Mesothelial cell of epicardium (in vitro differentiated cells): ENCODE data around the gene AARS1. TPM values are rescaled to one million over a fixed set of nuclear protein-coding genes. Genes with fewer than 3 reads are reported as not detected.
"Not testable (repeated sequence)": the region's sequence is repeated elsewhere in the genome, so short reads cannot be mapped to it uniquely, and the experiment has no call there.

Source experiments
- DNase-seq, 2 experiments: peaks; one replicate each; pipeline ENCODE4 v3.0.0; 2021; ENCODE audit warnings: low spot score in 2 of 2; ENCODE audit not compliant: unreplicated experiment in 2 of 2
- H3K27ac Mint-ChIP-seq: 2 replicates; pipeline ENCODE4 v1.8.0; 2021; ENCODE audit warnings: mixed read lengths
- H3K27me3 Mint-ChIP-seq: 2 replicates; pipeline ENCODE4 v1.8.0; 2021; ENCODE audit warnings: low read depth, mixed read lengths
- H3K36me3 Mint-ChIP-seq: 2 replicates; pipeline ENCODE4 v1.8.0; 2021; ENCODE audit warnings: mixed read lengths
- H3K4me1 Mint-ChIP-seq: 2 replicates; pipeline ENCODE4 v1.8.0; 2021; ENCODE audit warnings: mixed read lengths
- H3K4me3 Mint-ChIP-seq: 2 replicates; pipeline ENCODE4 v1.8.0; 2021; ENCODE audit warnings: mild to moderate bottlenecking, moderate library complexity, mixed read lengths
- H3K9me3 Mint-ChIP-seq: 2 replicates; pipeline ENCODE4 v1.8.0; 2021; ENCODE audit warnings: mixed read lengths
- total RNA-seq: library from RNA; stranded (reverse); gene quantifications from 3 replicates; pipeline ENCODE4 v1.2.1, GENCODE V29; 2021

Gene AARS1
- total RNA-seq, 1 donor from 2014 or later = 90.2 TPM

DNA sequence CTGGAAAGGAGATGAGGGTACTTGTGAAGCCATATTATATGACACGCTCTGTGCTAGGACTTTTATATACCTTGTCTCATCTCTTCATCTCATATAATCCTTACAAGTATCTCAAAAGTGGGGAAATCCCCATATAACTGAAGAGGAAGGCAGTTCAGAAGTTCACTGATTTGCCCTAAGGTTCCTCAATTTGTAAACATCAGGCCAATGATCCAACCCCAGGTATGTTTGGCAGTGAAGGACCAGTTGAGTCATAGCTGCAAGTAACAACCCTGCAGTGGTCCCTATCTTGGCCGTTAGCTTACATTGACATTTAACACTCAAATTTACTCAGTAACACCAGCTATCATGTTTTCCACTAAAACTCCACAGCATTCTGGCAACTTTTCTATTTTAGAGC is 70.7 kb downstream of the AARS1 start:
- H3K27ac Mint-ChIP-seq, H3K4me3 Mint-ChIP-seq, H3K27me3 Mint-ChIP-seq, H3K4me1 Mint-ChIP-seq, H3K9me3 Mint-ChIP-seq, DNase-seq: not testable (repeated sequence)
- H3K36me3 Mint-ChIP-seq = peaks cover 10% of the 10 kb centered on the region

DNA sequence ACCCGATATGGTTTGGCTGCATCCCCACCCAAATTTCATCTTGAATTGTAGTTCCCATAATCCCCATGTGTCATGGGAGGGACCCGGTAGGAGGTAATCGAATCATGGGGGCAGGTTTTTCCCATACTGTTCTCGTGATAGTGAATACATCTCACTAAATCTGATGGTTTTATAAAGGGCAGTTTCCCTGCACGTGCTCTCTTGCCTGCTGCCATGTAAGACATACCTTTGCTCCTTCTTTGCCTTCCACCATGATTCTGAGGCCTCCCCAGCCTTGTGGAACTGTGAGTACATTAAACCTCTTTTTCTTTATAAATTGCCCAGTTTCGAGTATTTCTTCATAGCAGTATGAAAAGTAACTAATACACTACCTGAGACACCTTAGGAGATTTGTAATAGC is 82.9 kb downstream of the AARS1 start:
- H3K27ac Mint-ChIP-seq, H3K9me3 Mint-ChIP-seq, H3K4me3 Mint-ChIP-seq, H3K27me3 Mint-ChIP-seq, H3K4me1 Mint-ChIP-seq, DNase-seq: not testable (repeated sequence)
- H3K36me3 Mint-ChIP-seq = peaks cover 18% of the 10 kb centered on the region

DNA sequence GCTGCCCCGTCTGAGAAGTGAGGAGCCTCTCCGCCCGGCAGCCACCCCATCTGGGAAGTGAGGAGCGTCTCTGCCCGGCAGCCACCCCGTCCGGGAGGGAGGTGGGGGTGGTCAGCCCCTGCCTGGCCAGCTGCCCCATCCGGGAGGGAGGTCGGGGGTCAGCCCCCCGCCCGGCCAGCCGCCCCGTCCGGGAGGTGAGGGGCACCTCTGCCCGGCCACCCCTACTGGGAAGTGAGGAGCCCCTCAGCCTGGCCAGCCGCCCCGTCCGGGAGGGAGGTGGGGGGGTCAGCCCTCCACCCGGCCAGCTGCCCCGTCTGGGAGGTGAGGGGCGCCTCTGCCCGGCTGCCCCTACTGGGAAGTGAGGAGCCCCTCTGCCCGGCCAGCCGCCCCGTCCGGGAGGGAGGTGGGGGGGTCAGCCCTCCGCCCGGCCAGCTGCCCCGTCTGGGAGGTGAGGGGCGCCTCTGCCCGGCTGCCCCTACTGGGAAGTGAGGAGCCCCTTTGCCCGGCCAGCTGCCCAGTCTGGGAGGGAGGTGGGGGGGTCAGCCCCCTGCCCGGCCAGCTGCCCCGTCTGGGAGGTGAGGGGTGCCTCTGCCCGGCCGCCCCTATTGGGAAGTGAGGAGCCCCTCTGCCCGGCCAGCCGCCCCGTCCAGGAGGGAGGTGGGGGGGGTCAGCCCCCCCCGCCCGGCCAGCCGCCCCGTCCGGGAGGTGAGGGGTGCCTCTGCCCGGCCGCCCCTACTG is 84.5 kb downstream of the AARS1 start:
- H3K4me1 Mint-ChIP-seq = not testable (repeated sequence)

DNA sequence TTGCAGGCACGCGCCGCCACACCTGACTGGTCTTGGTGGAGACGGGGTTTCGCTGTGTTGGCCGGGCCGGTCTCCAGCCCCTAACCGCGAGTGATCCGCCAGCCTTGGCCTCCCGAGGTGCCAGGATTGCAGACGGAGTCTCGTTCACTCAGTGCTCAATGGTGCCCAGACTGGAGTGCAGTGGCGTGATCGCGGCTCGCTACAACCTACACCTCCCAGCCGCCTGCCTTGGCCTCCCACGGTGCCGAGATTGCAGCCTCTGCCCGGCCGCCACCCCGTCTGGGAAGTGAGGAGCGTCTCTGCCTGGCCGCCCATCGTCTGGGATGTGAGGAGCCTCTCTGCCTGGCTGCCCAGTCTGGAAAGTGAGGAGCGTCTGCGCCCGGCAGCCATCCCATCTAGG is 85.3 kb downstream of the AARS1 start:
- H3K27me3 Mint-ChIP-seq, DNase-seq, H3K4me1 Mint-ChIP-seq, H3K27ac Mint-ChIP-seq, H3K9me3 Mint-ChIP-seq, H3K36me3 Mint-ChIP-seq, H3K4me3 Mint-ChIP-seq: not testable (repeated sequence)

More for the DNA sequence above, 84.5 kb downstream of the AARS1 start:
- H3K9me3 Mint-ChIP-seq, H3K4me3 Mint-ChIP-seq, H3K27me3 Mint-ChIP-seq, DNase-seq, H3K27ac Mint-ChIP-seq: not testable (repeated sequence)
- peaks cover 14% of the 10 kb centered on the region for H3K36me3 Mint-ChIP-seq

DNA sequence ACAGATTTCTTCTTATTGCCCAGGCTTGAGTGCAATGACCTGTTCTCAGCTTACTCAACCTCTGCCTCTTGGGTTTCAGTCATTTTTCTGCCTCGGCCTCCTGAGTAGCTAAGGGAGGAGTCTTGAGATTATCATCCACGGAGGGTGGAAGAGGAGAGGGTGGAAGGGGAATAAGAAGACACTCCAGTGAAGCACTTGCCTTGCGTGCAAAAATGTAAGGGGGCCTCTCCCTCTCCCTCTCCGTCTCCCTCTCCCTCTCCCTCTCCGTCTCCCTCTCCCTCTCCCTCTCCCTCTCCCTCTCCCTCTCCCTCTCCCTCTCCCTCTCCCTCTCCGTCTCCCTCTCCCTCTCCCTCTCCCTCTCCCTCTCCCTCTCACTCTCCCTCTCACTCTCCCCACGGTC is 85.8 kb downstream of the AARS1 start:
- H3K27me3 Mint-ChIP-seq, DNase-seq, H3K36me3 Mint-ChIP-seq, H3K4me1 Mint-ChIP-seq, H3K27ac Mint-ChIP-seq, H3K4me3 Mint-ChIP-seq, H3K9me3 Mint-ChIP-seq: not testable (repeated sequence)

Other genes with a start within 250 kb of the AARS1 start
- 33.3 to 35.0 TPM (median 34.4 TPM) in 3 replicates for gene PDPR, start 175.2 kb downstream of the AARS1 start, total RNA-seq
- gene CLEC18C, start 115.7 kb downstream of the AARS1 start, total RNA-seq = 0.16 TPM in 1 of 3 replicates, not detected in the others
- gene EXOSC6, start 37.6 kb downstream of the AARS1 start, total RNA-seq = 27.9 to 28.5 TPM (median 28.4 TPM) in 3 replicates
- 29.7 to 31.2 TPM (median 30.9 TPM) in 3 replicates for gene DDX19B, start 9.7 kb upstream of the AARS1 start, total RNA-seq
- gene DDX19A, start 57.4 kb upstream of the AARS1 start, total RNA-seq = 50.5 to 54.9 TPM (median 51.5 TPM) in 3 replicates
- 46.5 to 53.0 TPM (median 47.4 TPM) in 3 replicates for gene ST3GAL2, start 149.6 kb upstream of the AARS1 start, total RNA-seq
- gene FCSK, start 165.1 kb upstream of the AARS1 start, total RNA-seq = 26.0 to 29.4 TPM (median 27.7 TPM) in 3 replicates
- gene COG4, start 234.0 kb upstream of the AARS1 start, total RNA-seq = 61.9 to 66.7 TPM (median 62.6 TPM) in 3 replicates
- 345 to 384 TPM (median 351 TPM) in 3 replicates for gene SF3B3, start 234.3 kb upstream of the AARS1 start, total RNA-seq